Caco-2 (cell line): ENCODE data around the gene ARL8B. TPM values are rescaled to one million over a fixed set of nuclear protein-coding genes. Genes with fewer than 3 reads are reported as not detected.

Experiments used
- BruUV-seq: library from RNA; stranded (reverse); fragments of 400-500 nt; replicated peaks from 2 replicates; lab custom pipeline; 2021; lab: Mats Ljungman, UMichigan
- CTCF ChIA-PET: fragments of 300-600 bp; sonication (Branson Sonifier 250); formaldehyde crosslinking; loops from one replicate; lab custom pipeline; 2022; ENCODE audit warnings: antibody characterized with exemption; lab: Charles Lee
- POLR2A ChIA-PET: fragments of 300-600 bp; sonication (Branson Sonifier 250); formaldehyde crosslinking; loops from one replicate; lab custom pipeline; 2022; ENCODE audit warnings: antibody characterized with exemption; lab: Charles Lee
- DNase-seq, 2 experiments: peaks; one replicate each; pipeline versions ENCODE4 v3.0.0 to v3.0.0-alpha.2; 2020 to 2022
- H3K27me3 ChIP-seq: replicated peaks from 2 replicates; pipeline ENCODE4 v1.6.0; 2011; ENCODE audit warnings: low read length; ENCODE audit not compliant: control insufficient read depth, insufficient read depth
- H3K36me3 ChIP-seq: 2 replicates; pipeline ENCODE4 v1.5.1; 2011; ENCODE audit warnings: low read length; ENCODE audit not compliant: control insufficient read depth, insufficient read depth
- H3K4me1 ChIP-seq: fragments of 250-450 bp; sonication (Bioruptor Pico); 2 replicates; pipeline ENCODE4 v1.5.1; 2020; ENCODE audit warnings: mild to moderate bottlenecking
- H3K4me3 ChIP-seq: 2 replicates; pipeline ENCODE4 v1.5.1; 2011; ENCODE audit warnings: low read depth, mild to moderate bottlenecking, control low read depth, low read length
- H3K9me3 ChIP-seq: fragments of 250-450 bp; sonication (Bioruptor Pico); 2 replicates; pipeline ENCODE4 v1.5.1; 2020; ENCODE audit warnings: mild to moderate bottlenecking, moderate library complexity
- H3K27ac Mint-ChIP-seq: one replicate; pipeline ENCODE4 v1.8.0; 2022; ENCODE audit warnings: mixed read lengths; ENCODE audit not compliant: unreplicated experiment
- H3K27me3 Mint-ChIP-seq: one replicate; pipeline ENCODE4 v1.8.0; 2022; ENCODE audit warnings: mixed read lengths; ENCODE audit not compliant: insufficient read depth, unreplicated experiment
- H3K36me3 Mint-ChIP-seq: one replicate; pipeline ENCODE4 v1.8.0; 2022; ENCODE audit warnings: mild to moderate bottlenecking, mixed read lengths; ENCODE audit not compliant: insufficient read depth, unreplicated experiment
- H3K4me1 Mint-ChIP-seq: one replicate; pipeline ENCODE4 v1.8.0; 2022; ENCODE audit warnings: low read depth, mixed read lengths; ENCODE audit not compliant: unreplicated experiment
- H3K4me3 Mint-ChIP-seq: one replicate; pipeline ENCODE4 v1.8.0; 2022; ENCODE audit warnings: mild to moderate bottlenecking, moderate library complexity, mixed read lengths; ENCODE audit not compliant: unreplicated experiment
- H3K9me3 Mint-ChIP-seq: one replicate; pipeline ENCODE4 v1.8.0; 2022; ENCODE audit warnings: mixed read lengths; ENCODE audit not compliant: unreplicated experiment
- CTCF ChIP-seq, 2 experiments: fragments of 200-600 bp in 1 of 2; IDR thresholded peaks; 1 replicate in 1 of 2; 2 replicates in 1 of 2; pipeline versions ENCODE4 v1.5.1 to v1.8.0; 2011 to 2022; ENCODE audit warnings: antibody characterized with exemption in 1 of 2, control low read depth in 1 of 2, inconsistent platforms in 1 of 2, low read depth in 1 of 2, low read length in 1 of 2, mild to moderate bottlenecking in 1 of 2, moderate library complexity in 1 of 2; ENCODE audit not compliant: insufficient read depth in 1 of 2, severe bottlenecking in 1 of 2, unreplicated experiment in 1 of 2
- intact Hi-C: fragments of 100-400 bp; cut with micrococcal nuclease; formaldehyde crosslinking; loops from one replicate; pipeline ENCODE4 v1.10.0; 2022; ENCODE audit not compliant: unreplicated experiment
- total RNA-seq: library from RNA; stranded (reverse); gene quantifications from 2 replicates; pipeline ENCODE4 v1.2.3, GENCODE V29; 2022

ARL8B gene
- total RNA-seq, 1 experiment from 2014 or later: 65.0 TPM

- H3K4me1 ChIP-seq: no peaks in the 10 kb centered on the region
- no peak for DNase-seq
- no peaks in the 10 kb centered on the region for H3K9me3 ChIP-seq
- Mint-ChIP-seq H3K36me3 (no peaks in the 10 kb centered on the region), H3K4me3 (no peak overlapping the region), H3K27me3 (no peaks in the 10 kb centered on the region), H3K27ac (no peak overlapping the region), H3K4me1 (no peaks in the 10 kb centered on the region), H3K9me3 (no peaks in the 10 kb centered on the region)
- CTCF ChIA-PET: no interaction called here
- H3K36me3 ChIP-seq: no peaks in the 10 kb centered on the region
- POLR2A ChIA-PET: no interaction called here
- BruUV-seq: no TSS peak
- H3K4me3 ChIP-seq: no peak overlapping the region
- no peak for TF ChIP-seq CTCF (IDR thresholded peaks at IDR 0.05; ENCODE audit: insufficient read depth in 1 of 2, low read depth in 1 of 2, low read length in 1 of 2, severe bottlenecking in 1 of 2, unreplicated experiment in 1 of 2)
- intact Hi-C loops: no loop called here
- no peaks in the 10 kb centered on the region; the same call in 1 of the 2 replicates for H3K27me3 ChIP-seq
Measured at GRCh38 chr3:5098346-5098745, 23.7 kb upstream of the ARL8B start.

GRCh38 chr3:5102532-5102931, 19.6 kb upstream of the ARL8B start:
- TF ChIP-seq CTCF (IDR thresholded peaks at IDR 0.05; ENCODE audit: insufficient read depth in 1 of 2, low read depth in 1 of 2, low read length in 1 of 2, severe bottlenecking in 1 of 2, unreplicated experiment in 1 of 2): no peak
- intact Hi-C loops: no loop called here
- Histone ChIP-seq H3K9me3 (no peaks in the 10 kb centered on the region), H3K27me3 (no peaks in the 10 kb centered on the region; the same call in 1 of the 2 replicates), H3K4me3 (no peak overlapping the region), H3K36me3 (no peaks in the 10 kb centered on the region), H3K4me1 (no peaks in the 10 kb centered on the region)
- ChIA-PET CTCF (interaction anchor here (1.2 kb wide), 1 partner anchor 416 kb away, joined by 3 read pairs; no protein-coding TSS in a partner anchor), POLR2A (no interaction called here)
- Mint-ChIP-seq H3K4me3 (no peak overlapping the region), H3K27me3 (no peaks in the 10 kb centered on the region), H3K36me3 (no peaks in the 10 kb centered on the region), H3K4me1 (peaks cover 12% of the 10 kb centered on the region), H3K27ac (no peak overlapping the region), H3K9me3 (no peaks in the 10 kb centered on the region)
- DNase-seq: no peak
- BruUV-seq: no TSS peak

GRCh38 chr3:5103743-5104142, 18.3 kb upstream of the ARL8B start:
- POLR2A ChIA-PET: no interaction called here
- TF ChIP-seq CTCF (IDR thresholded peaks at IDR 0.05; ENCODE audit: insufficient read depth in 1 of 2, low read depth in 1 of 2, low read length in 1 of 2, severe bottlenecking in 1 of 2, unreplicated experiment in 1 of 2): no peak
- no peaks in the 10 kb centered on the region for H3K27me3 Mint-ChIP-seq

More at GRCh38 chr3:5103743-5104142, 18.3 kb upstream of the ARL8B start:
- H3K4me3 ChIP-seq: no peak overlapping the region
- DNase-seq: no peak
- CTCF ChIA-PET: no interaction called here
- Mint-ChIP-seq H3K9me3 (no peaks in the 10 kb centered on the region), H3K36me3 (no peaks in the 10 kb centered on the region), H3K4me1 (peaks cover 12% of the 10 kb centered on the region), H3K4me3 (no peak overlapping the region), H3K27ac (no peak overlapping the region)
- BruUV-seq: no TSS peak
- no peaks in the 10 kb centered on the region for H3K36me3 ChIP-seq
- H3K9me3 ChIP-seq: no peaks in the 10 kb centered on the region
- peaks cover 4% of the 10 kb centered on the region for H3K4me1 ChIP-seq
- no peaks in the 10 kb centered on the region for H3K27me3 ChIP-seq
- intact Hi-C loops: loop anchor here (1.0 kb wide), 1 partner anchor 46 kb away; no protein-coding TSS in a partner anchor
